B cell (primary cell): Measurements from ENCODE around the gene CA14.
"Not testable (repeated sequence)": the region's sequence is repeated elsewhere in the genome, so short reads cannot be mapped to it uniquely, and the experiment has no call there.

Experiments used
- CTCF ChIP-seq: fragments of 200-600 bp; IDR thresholded peaks from one replicate; pipeline ENCODE4 v1.8.0; 2022; ENCODE audit warnings: antibody characterized with exemption, mild to moderate bottlenecking
- EZH2 ChIP-seq: IDR thresholded peaks from 2 replicates; pipeline ENCODE4 v1.6.1; 2012; ENCODE audit warnings: borderline replicate concordance, low read depth, mild to moderate bottlenecking, moderate library complexity, low read length; ENCODE audit not compliant: insufficient read depth, poor library complexity, severe bottlenecking

- not testable (repeated sequence) for TF ChIP-seq CTCF, EZH2
Observed at GRCh38 chr1:150214099-150214756, 43.3 kb upstream of the CA14 start.
